Activated T-cell treated with anti-CD3 and anti-CD28 coated beads for 48 hours (primary cell): ENCODE results near the gene DMAC2L.

ENCODE experiments used
- DNase-seq: peaks from one replicate; pipeline ENCODE4 v3.0.0-alpha.2; 2020; ENCODE audit warnings: low read depth

The DMAC2L gene

DNA sequence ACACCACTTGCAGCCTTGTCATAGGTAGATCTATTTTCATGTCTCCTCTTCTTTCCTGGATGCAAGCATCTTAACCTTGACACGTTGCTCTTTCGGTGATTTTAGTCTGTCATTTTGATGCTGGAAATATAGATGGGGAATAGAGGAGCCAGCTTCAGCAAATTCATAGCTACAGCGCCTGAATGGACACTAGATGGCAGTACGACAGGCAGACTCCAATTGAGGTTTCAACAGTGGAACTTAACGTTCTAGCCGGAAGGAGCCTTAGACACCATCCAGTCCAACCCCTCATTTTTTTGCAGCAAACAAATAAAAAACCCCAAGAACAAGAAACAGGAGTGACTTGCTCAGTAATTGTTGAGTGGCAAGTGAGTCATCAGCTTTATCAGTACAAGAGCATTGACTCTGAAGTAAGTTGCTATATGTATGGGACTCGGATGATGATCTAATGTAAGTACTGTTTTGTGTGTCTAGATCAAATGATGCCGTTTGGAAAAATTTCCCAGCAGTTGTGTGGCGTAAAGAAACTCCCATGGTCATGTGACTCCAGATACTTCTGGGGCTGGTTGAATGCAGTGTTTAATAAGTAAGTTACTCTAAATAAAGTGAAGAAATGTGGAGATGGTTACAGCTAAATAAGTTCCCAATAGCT lies 9.0 kb downstream of the DMAC2L start:
- peak; percentile 33 for DNase-seq

DNA sequence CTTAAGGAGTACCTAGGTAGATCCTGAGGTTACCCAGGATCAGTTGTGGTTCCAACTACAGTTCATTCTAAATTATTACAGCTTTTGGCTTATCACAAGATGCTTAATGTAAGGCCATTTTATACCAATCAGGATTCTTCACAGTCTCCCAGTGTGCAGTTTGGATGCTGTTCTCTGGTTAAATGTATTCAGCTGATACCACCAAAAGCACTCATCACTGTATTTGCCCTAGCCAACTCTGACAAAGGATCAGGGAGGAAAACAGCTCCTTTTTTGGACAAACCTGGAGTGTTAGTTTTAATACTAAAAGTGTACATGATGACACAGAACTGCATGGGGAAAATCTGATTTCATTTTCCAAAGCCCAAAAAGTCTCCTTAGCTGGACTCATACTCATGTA lies 19.5 kb downstream of the DMAC2L start:
- no peak for DNase-seq

DNA sequence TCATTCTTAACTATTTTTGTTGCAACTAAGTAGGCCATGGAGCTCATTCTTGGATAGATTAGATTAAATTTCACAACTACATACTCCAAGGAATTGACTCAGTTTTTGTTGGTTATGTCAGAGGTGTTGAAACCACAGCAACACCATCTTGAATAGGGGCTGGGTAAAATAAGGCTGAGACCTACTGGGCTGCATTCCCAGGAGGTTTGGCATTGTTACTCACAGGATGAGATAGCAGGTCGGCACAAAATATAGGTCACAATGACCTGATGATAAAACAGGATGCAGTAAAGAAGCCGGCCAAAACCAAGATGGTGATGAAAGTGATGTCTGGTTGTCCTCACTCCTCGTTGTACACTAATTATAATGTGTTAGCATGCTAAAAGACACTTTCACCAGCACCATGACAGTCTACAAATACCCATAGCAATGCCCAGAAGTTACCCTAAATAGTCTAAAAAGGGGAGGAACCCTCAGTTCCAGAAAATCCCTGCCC lies 20.9 kb downstream of the DMAC2L start:
- DNase-seq, result no peak

DNA sequence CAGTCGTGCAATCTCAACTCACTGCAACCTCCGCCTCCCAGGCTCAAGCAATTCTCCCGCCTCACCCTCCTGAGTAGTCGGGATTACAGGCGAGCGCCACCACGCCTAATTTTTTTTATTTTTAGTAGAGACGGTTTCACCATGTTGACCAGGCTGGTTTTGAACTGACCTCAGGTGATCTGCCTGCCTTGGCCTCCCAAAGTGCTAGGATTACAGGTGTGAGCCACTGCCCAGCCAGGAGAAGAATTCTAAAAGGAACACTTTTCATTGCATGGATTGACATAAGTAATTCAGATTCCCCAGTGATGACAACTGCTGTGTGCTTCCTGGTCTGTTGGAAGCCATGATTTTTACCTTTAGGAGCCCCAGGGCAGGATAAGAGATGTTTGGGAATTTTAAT lies 22.1 kb downstream of the DMAC2L start:
- DNase-seq, result no peak

DNA sequence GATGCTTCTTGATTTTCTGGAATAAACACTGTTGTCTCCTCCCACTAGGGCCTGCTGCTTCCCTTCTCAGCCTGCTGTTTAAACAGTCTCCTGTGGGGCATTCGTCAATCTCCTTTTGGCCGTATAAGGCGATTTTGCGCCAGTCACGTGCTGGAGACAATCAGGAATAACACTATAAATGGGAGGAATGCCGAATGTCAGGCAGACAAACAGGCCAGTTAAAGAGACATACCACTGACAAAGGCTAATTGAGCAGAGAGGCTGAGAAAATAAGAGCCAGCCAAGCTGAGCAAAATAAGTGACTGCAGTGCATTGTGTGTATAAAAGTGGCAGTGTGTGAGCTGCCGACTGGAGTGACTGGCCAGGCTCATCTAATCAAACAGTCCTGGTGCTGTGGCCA lies 23.3 kb downstream of the DMAC2L start:
- DNase-seq, result no peak

DNA sequence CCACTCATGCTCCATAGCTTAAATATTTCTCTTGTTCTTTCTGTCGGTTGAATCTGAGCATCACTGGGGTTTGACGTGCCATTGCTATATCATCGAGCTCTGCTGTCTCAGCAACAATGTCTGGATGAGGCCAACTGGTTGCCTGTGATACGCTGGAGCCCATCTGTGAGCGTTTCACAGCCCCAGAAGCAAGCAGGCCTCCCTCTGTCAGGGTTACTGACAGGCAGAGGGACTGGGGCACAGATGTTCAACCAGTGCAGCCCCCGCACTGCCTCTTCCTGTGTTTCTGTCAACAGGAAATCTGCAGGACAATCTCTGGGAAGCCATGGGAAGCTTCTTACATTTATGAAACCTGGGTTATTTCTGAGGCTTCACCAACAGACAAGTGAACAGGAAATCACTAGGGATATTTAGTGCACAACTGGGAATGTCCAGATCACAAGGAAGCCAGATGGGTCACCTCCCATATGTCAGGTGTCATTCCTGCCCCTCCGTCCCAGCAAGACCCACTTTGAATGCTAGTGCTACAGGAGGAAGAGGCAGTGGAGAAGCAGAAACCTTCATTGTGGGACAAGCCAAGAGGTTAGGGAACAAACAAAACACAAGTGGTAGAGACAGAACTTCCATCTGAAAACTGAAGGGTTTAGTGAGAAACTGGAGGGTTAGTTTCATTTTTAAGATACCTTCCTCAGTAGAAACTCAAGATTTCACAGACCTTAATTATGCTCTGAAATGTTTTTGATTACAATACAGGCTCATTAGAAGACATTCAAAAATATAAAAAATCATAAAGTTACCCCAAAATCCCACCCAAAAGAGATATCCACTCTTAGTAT lies 24.1 kb downstream of the DMAC2L start:
- DNase-seq, result no peak

DNA sequence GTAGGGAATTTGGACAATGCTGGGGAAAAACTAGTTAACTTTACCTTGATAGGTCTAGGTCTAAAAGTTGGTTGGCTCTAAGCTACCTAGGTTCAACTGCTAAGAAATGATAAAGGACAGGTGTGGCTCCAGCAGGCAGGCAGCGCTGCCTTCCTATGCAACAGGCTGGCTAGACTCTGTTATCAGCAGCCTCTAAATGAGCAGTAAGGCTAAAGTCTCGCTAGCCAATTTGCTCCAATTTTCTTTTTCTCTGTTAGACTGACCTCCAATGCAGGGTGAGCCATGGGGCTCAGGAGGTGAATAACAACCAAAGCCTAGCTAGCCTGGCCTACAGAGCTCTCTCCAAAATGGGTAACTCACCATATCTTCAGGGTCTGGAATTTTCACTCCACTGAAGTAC lies 26.5 kb downstream of the DMAC2L start:
- no peak for DNase-seq

DNA sequence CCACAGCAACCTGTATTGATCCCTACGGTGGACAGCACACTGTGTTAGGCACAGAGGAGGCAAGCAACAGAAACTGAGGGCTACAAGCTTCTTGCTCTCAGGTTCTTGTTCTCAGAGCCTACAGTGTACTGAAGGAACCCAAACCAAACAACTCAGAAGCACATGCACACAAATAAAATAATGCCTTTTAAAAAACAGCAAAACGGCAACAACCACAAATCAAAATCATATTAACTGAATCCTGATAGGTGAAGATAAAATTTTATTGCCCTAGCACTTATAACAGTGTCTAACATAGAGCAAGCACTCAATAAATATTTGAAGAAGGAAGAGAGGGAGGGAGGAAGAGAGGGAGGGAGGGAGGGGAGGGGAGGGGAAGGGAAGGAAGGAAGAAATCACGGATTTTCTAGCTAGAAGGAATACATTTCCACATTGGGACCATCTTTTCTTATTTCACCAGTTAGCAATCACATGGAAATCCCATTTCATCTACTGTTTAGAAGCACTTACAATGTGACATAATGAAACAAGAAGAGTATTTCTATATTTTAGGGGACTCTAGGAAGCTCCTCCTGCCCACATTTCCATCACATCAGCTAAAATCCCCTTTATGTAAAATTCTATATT lies 27.2 kb downstream of the DMAC2L start:
- no peak for DNase-seq

DNA sequence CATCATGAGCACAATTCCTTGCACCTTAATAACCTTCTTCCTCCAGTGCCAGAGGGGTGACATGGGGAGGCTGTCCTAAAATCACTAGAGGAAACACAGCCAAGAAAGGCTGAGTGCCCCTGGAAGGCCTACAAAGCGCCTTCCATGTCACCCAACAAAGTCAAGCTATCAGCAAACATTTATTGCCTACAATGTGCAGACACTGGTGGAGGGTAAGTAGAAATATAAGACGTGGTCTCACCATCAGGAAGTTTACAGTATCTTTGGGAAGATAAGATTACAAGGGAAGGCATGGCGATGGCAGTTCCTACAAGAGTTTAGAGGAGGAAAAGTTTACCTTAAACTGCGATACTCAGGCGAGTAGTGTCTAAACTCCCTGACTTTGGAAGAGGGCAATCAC lies 27.9 kb downstream of the DMAC2L start:
- DNase-seq, result no peak

DNA sequence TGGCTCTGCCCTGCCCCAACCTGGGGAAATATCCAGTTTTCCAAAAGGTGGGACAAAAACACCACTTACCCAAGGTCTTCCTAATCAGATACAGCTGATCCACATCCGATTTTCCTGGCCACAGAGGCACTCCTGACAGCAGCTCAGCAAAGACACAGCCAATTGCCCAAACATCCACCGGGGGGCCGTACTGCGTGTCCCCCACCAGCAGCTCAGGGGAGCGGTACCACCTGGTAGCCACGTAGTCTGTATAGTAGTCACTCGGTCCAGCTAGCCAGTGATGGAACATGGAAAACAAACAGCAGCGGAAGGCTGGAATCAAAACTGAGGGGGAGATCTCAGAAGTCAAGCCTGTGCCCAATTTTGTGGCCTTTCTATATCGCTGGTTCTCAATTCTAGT lies 28.8 kb downstream of the DMAC2L start:
- DNase-seq, result no peak

DNA sequence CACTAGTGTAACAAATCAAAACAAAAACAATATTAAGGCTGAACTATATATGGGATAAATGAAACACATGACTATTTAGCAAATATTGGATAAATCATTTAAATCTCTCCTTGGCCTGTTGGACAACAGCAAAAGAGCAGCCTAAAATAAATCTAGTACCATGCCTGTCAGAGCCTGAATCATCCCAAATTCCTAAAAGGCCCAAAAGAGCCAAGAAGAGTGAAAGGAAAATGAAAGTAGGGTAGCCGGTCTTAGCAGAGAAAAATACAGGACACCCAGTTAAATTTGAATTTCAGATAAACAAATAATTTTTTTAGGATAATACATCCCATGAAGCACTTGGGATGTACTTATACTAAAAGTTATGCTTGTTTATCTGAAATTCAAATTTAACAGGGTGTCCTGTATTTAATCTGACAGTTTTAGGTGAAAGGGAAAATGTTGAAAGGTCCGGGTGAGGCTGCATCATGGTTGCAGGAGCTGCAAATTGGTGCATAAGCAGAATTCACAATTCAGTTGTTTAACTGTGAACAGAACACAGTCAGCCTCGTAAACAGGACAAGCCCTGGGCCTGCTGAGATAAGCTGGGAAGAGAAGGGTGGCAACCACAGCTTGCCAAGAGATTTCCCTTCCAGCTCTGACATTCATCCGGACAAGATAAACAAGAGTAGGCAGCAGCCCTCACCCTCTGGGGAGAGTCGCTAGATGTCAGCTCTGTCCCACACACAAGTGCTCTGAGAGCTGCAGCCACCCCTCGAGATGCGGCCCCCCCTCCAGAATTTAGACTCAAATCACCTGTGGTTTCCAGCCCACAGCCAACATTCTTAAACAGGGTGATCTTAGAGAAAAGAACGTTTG lies 30.3 kb downstream of the DMAC2L start:
- peak; percentile 18 for DNase-seq

DNA sequence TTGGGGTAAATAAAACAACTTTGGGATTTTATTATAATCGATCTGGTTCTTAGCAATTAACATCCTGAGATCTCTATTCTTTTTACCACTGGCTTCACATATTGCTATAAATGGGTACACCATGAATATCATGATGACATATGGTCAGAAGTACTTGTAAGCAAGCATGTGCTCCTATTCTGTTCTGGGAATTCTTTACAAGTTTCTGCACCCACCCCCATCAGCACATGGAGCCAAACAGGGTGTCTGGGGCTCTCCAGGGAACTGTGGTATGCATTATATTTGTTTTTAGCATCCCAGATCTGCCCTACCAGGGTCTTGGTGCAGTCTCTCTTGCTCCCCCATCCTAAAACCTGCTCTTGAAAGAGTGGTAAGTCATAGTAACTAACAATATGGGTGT lies 31.3 kb downstream of the DMAC2L start:
- DNase-seq, result no peak

DNA sequence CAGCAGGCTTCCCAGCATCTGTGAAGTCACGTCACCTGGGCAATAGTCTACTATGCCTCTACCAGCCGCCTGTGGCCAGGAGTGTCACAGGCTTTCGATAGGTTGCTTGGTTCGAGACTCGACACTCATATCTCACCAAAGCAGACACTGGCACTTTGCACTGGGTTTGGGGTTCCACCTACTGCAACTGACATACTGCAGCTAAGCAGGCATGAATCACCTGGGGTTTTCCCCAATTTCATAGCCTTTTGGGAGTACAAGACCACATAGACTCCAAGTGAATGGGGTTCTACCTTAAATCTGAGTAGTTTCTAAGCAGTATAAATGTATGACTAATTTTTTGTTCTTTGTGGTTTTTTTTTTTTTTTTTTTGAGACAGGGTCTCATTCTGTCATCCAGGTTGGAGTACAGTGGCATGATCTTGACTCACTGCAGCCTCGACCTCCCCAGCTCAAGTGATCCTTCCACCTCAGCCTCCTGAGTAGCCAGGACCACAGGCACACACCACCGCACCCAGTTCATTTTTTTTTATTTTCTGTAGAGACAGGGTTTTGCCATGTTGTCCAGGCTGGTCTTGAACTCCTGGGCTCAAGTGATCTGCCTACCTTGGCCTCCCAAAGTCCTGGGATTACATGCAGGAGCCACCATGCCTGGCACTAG lies 32.1 kb downstream of the DMAC2L start:
- peak; percentile 67 for DNase-seq

DNA sequence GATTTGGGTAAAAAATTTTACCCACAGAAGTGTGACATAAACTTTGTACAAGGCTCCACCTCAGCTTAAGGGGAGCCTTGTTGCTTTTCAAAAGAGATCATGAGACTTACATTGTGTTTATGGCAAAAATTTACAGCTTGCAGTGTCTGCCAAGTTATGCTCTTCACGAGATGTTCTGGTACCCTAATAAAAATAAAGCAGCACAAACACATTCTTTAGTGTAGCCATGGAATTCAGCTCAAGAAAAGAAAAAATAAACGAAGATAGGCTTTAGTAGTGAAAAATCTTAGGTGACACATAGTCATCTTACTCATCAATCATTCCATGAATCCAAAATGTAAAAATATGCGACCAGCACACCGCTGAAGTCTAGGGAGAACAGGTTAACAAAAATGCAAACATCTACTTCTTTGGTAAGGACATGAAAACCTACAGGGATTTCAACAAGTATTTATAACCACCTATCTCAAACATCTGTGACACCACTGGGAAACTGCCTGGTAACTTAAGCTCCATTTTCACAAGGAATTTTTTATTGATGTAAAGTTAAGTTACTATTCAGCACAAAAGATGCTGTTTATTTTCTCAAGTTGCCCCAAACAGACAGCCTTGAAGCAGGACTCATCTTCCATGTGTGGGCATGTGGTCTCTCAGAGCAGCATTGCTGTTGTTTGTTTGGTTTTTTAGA lies 32.9 kb downstream of the DMAC2L start:
- DNase-seq, result no peak

DNA sequence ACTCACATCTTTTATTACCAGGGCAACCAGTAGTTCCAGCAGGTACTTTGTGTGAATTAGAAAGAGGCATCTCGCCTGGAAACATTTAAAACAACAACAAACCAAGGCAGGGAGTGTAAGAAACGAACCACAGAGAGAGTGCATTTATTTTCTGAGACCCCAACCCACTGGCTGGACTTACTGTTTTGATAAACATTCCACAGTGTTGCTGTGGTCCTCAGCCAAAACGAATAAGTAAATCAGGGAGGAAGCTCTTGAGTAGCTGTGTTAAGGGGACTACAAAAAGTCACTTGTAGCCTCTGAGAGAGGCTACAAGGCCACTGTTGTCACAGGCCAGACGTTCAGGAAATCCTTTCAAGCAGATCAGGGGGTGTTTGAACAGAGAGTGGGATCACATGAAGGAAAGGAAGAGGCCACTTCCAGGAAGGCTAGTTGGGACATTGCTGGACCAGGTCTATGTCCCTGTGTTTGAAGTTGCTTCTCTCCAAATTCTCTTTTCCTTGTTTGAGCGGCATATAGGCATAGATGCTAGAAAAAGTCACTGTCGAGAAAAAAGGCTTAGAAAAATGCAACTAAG lies 33.8 kb downstream of the DMAC2L start:
- DNase-seq, result no peak

DNA sequence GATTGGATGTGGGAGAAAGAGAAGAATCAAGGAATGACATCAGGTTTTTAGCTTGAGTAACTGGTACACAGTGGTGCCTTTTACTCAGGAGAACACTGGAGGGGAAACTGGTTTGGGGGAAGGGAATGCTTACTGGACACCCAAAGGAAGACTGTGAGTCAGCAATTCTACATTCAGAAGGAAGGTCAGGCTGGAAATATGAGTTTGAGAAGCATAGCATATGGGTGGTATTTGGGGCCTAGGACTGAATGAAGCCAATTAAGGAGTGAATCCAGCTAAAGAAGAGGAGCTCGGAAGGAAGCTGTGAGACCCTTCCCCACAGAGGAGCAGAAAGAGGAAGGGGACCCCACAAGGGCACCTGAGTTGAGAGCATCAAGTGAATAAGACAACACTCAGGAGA lies 35.4 kb downstream of the DMAC2L start:
- DNase-seq, result no peak

DNA sequence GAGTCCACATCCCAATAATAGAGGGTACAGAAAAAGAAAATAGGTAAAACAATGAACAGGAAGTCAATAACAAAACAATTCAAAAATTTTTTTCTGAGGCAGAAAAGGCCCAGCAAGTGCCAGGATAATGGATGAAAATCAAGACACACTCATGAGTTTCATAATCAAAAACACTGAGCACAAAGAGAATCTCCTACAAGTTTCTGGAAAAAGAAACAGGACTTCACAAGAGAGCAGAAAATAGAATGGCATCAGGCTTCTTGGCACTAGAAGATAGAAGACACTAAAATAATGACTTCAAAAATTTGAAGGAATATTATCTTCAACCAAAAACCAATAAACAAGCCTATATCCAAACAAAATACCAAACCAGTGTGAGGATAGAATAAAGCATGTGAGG lies 36.8 kb downstream of the DMAC2L start:
- no peak for DNase-seq

DNA sequence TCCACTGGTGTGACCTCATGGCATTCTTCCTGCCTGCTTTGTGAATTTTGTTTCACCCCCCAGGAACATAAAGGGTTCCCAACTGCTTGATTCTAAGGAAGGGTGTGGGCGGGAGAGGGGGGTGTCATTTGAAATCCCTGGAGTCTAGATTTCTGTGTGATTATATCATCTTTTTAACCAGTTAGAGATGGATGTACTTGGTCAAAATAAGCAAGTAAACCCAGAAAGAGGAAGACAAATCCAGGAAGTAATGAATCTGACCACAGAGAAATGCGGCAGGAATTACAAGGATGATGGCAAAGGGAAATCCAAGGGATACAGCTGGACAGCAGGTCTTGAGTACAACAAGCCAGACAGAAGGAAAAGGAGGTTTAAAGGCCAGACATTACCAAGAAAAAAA lies 38.9 kb downstream of the DMAC2L start:
- no peak for DNase-seq

DNA sequence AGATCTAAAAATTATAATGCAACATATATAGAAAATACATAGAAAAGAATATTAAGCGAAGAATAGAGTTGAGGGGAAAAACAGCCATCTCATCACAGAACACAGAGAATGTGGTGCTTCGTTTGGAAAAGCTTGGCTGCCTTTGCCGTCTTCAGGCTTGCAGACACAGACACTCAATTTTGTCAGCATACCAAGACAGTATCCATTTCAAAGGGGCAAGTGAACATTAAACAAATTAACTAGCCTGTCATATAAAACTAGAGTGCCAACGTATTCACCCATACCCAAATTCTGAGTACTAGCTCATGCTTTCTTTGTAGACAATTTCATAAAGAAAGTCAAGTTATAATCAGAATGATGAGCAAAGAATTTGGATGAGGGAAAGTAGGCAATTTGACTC lies 40.5 kb downstream of the DMAC2L start:
- DNase-seq, result no peak

DNA sequence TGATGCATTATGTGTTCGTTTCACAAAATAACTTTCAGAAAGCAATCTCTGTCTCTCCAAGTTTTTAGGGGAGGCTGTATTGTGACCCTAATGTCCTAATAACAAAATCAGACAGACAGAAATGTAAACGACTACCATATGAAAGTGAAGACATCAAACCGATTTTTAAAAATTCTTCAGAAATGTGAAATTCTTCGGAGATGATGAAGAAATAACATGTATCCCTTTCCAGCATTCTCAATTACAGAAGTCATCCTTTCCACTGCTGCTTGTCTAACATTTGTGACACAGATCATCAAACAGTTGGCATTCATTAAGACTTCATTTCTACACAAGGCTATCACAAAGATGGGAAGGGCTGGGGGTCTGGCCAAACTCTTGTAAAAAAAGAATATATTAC lies 41.0 kb downstream of the DMAC2L start:
- no peak for DNase-seq

DNA sequence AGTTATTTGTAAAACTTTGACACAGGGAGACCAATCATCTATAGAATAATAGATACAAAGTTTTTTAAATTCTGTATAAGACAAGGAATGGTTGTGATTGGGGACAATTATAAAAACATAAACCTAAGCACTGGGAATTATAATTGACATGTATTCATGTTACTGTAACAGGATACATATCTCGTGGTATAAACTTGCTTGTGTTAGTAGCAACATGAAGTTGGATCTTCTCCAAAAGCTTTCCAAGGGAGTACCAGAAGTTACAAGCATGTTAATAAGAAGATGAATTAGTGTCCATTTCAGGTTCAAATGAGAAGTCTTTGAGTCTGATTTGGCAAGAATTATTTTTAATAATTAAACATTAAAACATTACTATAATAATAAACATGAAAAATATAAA lies 42.4 kb downstream of the DMAC2L start:
- no peak for DNase-seq
